GM19238 (cell line): Measurements from ENCODE around the gene ITGAL.
A peak's percentile ranks its signal among the peaks of the same experiment; 100 is the strongest.

ENCODE experiments used
- DNase-seq: peaks from one replicate; pipeline ENCODE4 v3.0.0; 2011; ENCODE audit warnings: low spot score; ENCODE audit not compliant: insufficient read length

ITGAL gene

DNA sequence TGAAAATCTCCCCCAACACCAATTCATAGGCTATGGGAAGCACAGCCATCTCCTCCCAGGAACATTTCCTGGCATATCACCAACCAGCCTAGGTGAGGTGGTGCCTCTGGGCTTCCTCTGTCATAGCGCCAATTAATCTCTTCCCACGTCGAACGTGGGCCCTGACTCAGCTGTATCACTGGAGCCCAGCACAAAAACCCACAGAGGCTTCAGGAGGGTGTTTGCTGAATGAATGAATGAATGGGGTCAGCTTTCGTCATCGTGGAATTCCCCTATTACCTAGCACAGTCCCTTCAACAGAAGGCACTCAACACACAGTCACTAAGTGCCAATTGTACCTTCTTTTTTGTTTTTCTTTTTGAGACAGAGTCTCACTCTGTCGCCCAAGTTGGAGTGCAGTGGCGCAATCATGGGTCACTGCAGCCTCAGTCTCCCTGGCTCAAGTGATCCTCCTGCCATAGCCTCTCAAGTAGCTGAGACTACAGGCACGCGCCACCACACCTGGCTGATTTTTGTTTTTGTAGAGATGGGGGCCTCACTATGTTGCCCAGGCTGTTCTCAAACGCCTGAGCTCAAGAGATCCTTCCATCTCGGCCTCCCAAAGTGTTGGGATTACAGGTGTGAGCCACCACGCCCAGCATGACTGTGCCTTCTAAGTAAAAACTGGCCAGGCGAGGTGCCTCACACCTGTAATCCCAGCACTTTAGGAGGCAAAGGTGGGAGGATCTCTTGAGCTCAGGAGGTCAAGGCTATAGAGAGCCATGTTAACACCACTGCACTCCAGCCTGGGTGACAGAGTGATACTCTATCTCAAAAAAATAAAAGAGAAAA, 94.8 kb downstream of the ITGAL start:
- DNase-seq = no peak

- peak; percentile 63 for DNase-seq
Observed at GRCh38 chr16:30567991-30568638, 95.6 kb downstream of the ITGAL start.

- no peak for DNase-seq
Observed at GRCh38 chr16:30569281-30569680, 96.7 kb downstream of the ITGAL start.

GRCh38 chr16:30569746-30570635, 97.4 kb downstream of the ITGAL start:
- DNase-seq = no peak

GRCh38 chr16:30570636-30571444, 98.3 kb downstream of the ITGAL start:
- no peak for DNase-seq

DNA sequence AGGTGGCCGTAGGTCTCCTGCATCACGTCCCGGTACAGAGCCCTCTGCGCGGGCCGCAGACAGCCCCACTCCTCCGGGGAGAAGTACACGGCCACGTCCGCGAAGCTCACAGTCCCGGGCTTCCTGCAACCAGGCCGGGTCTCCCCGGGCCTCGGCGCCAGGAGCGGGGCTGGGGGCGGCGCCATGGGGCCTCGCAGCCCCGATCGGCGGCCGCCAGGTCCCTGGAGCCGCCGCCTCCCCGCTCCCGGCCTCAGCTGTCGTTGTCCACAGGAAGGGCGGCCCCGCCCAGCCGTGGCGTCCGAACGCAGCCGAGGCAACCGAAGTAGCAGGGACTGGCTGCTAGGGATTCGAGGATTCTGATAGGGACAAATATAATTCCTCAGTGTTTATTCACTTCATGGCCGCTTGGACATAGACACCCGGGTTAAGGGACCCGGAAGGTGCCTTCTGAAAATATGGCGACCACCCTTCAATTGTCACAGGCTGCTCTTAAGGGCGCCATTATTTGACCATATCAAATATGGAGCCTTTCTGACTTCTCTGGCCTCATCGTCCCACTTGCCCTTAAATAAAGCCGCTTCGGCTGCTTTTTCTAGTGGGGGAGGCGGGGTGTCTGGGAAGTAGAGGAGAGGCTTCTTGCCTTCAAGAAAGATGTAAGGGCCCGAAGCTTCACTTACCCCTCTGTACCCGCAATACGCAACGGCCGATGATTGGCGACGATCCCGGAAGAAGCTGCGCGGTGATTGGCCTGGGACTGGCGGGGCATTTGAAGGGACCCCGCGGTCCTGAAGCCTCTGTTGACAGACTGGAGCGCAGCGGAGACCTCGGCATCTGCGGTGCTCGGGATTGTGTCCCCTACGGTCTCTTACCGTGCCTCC, 99.1 kb downstream of the ITGAL start, which contains the start of gene ZNF688:
ZNF688 (minus strand) TSS at position 270 of the 878 bp plus-strand sequence; CDS start at position 185, 85 bp downstream.
- DNase-seq = peak; percentile 98
